Measurements from ENCODE around the gene H2AZ2. TPM values are rescaled to one million over a fixed set of nuclear protein-coding genes. Genes with fewer than 3 reads are reported as not detected.
"Not testable (repeated sequence)": the region's sequence is repeated elsewhere in the genome, so short reads cannot be mapped to it uniquely, and the experiment has no call there.

Gene H2AZ2
- total and polyA plus RNA-seq, 4 donors: 95.1 to 139 (median 115) TPM

DNA sequence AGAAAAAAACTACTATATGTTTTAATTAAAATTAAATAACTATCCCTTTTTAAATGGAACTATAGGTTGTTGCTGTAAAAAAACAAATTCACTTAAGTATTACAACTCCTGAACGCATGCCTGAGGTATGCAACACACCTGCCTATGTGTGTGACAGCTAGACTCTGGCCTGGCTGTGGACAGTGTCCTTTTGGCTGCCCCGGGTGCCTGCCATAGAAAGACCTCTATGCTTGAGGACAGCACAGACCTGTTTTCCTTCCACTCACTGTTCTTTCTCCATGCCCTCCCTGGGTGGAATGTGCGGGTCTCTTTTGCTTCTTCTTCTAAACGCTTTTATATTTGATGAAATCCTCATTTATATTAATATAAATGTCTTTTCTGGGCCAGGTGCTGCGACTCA is 57.9 kb downstream of the H2AZ2 start:
- DNase-seq (no peak), ATAC-seq (ENCODE audit: low FRiP score) (no peak)
- Histone ChIP-seq H3K27ac (ENCODE audit: low read depth in 1 of 2, low read length in 2 of 2) (no peak overlapping the region), H3K27me3 (ENCODE audit: control insufficient read depth in 1 of 2, insufficient read depth in 2 of 2, low read length in 1 of 2) (no peaks in the 10 kb centered on the region), H3K9me3 (ENCODE audit: control insufficient read depth, low read length) (no peaks in the 10 kb centered on the region), H3K4me3 (ENCODE audit: low read length in 2 of 2) (no peak overlapping the region), H3K36me3 (ENCODE audit: control insufficient read depth in 1 of 2, insufficient read depth in 2 of 2, low read length in 1 of 2) (no peaks in the 10 kb centered on the region), H3K4me1 (ENCODE audit: control insufficient read depth in 1 of 2, insufficient read depth in 2 of 2, low read length in 2 of 2) (no peaks in the 10 kb centered on the region)
- intact Hi-C loops (cut with DNase I): no loop called here
- WGBS, 2 donors: 88 to 89% methylated on average over 5 of the region's 5 CpGs

DNA sequence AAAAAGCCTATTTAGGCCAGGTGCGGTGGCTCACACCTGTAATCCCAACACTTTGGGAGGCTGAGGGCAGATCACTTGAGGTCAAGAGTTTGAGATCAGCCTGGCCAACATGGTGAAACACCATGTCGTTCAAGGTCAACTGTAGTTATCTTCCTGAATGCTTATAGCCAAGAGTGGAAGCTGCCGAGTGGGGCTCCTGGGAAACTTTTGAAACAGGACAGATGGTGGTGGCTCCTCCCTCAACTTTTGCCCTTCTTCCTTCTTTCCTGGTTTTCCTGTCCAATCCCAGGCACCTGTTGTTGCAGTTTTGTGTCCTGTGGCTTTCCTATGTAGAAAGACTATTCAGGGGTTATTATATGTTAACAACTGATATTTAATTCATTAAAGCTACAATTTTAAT is 60.1 kb downstream of the H2AZ2 start:
- Histone ChIP-seq H3K27ac (ENCODE audit: low read depth in 1 of 2, low read length in 2 of 2) (no peak overlapping the region), H3K4me3 (ENCODE audit: low read length in 2 of 2) (no peak overlapping the region), H3K9me3 (ENCODE audit: control insufficient read depth, low read length) (peaks cover 6% of the 10 kb centered on the region), H3K36me3 (ENCODE audit: control insufficient read depth in 1 of 2, insufficient read depth in 2 of 2, low read length in 1 of 2) (no peaks in the 10 kb centered on the region), H3K27me3 (ENCODE audit: control insufficient read depth in 1 of 2, insufficient read depth in 2 of 2, low read length in 1 of 2) (no peaks in the 10 kb centered on the region), H3K4me1 (ENCODE audit: control insufficient read depth in 1 of 2, insufficient read depth in 2 of 2, low read length in 2 of 2) (no peaks in the 10 kb centered on the region)
- DNase-seq (peak in 1 of 2 donors; percentile 24), ATAC-seq (ENCODE audit: low FRiP score) (no peak)
- intact Hi-C loops (cut with DNase I): no loop called here
- 86 to 87% methylated on average over 3 of the region's 3 CpGs for WGBS, 2 donors

DNA sequence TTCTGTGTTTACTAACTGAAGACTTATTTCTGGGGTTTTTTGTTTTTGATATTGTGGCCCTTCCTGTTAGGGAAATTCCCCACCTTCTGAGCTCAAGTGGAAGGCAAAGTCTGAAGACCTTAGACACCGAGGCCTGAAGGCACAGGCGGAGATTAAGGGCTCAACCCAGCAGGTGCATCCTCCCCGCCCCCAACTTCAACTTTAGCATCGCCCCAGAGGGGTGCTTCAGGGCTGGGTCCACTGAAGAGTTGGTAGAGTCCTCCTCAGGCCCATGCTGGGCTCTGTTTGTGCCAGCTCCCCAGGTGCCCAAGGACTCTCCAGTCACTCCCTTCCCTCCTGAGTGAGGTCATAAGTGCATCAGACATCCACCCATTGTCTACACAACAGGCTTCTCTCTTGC is 60.8 kb downstream of the H2AZ2 start:
- H3K4me1 ChIP-seq (ENCODE audit: control insufficient read depth in 1 of 2, insufficient read depth in 2 of 2, low read length in 2 of 2): no peaks in the 10 kb centered on the region
- ATAC-seq (ENCODE audit: low FRiP score) (no peak), DNase-seq (no peak)
- H3K27ac ChIP-seq (ENCODE audit: low read depth in 1 of 2, low read length in 2 of 2): no peak overlapping the region
- peaks cover 9% of the 10 kb centered on the region for H3K9me3 ChIP-seq (ENCODE audit: control insufficient read depth, low read length)
- H3K4me3 ChIP-seq (ENCODE audit: low read length in 2 of 2): no peak overlapping the region
- H3K27me3 ChIP-seq (ENCODE audit: control insufficient read depth in 1 of 2, insufficient read depth in 2 of 2, low read length in 1 of 2): no peaks in the 10 kb centered on the region
- 86 to 87% methylated on average over 4 of the region's 4 CpGs for WGBS, 2 donors
- intact Hi-C loops (cut with DNase I): no loop called here
- no peaks in the 10 kb centered on the region for H3K36me3 ChIP-seq (ENCODE audit: control insufficient read depth in 1 of 2, insufficient read depth in 2 of 2, low read length in 1 of 2)

DNA sequence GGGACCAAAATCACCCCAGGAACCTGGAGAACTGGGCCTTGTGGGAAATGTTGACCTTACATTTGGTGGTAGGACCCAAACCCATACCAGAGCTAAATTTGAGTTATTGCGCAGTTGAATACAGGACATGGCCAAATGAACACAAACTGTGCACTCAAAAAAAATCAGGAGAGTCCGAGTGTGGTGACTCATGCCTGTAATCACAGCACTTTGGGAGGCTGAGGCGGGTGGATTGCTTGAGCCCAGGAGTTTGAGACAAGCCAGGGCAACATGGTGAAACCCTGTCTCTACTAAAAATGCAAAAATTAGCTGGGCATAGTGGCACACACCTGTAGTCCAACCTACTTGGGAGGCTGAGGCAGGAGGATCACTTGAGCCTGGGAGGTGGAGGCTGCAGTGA is 62.7 kb downstream of the H2AZ2 start:
- ATAC-seq (ENCODE audit: low FRiP score); H3K4me1 ChIP-seq (ENCODE audit: control insufficient read depth in 1 of 2, insufficient read depth in 2 of 2, low read length in 2 of 2); H3K9me3 ChIP-seq (ENCODE audit: control insufficient read depth, low read length); H3K4me3 ChIP-seq (ENCODE audit: low read length in 2 of 2); DNase-seq; H3K36me3 ChIP-seq (ENCODE audit: control insufficient read depth in 1 of 2, insufficient read depth in 2 of 2, low read length in 1 of 2); intact Hi-C loops (cut with DNase I); H3K27ac ChIP-seq (ENCODE audit: low read depth in 1 of 2, low read length in 2 of 2); H3K27me3 ChIP-seq (ENCODE audit: control insufficient read depth in 1 of 2, insufficient read depth in 2 of 2, low read length in 1 of 2): not testable (repeated sequence)
- WGBS, 2 donors: 88 to 92% methylated on average over 3 of the region's 3 CpGs

DNA sequence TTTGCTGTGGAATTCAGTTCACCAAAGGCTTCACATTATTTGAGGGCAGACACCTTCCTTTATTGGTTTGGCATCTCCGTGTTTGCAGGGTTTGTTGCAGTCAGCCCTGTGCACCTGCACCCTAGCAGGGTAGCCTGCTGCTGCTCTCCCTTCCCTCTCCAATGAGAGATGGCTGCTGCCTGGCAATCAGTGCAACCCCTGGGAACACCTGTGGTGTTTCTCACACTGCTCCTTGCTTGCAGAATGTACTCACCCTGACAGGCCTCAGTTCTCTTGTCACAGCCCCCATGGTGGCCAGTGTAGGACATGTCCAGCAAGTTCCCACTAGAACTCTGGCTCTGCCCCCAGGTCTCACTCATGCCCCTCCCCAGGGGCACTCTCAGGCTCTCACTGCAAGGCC is 63.5 kb downstream of the H2AZ2 start:
- H3K27me3 ChIP-seq (ENCODE audit: control insufficient read depth in 1 of 2, insufficient read depth in 2 of 2, low read length in 1 of 2): no peaks in the 10 kb centered on the region
- 76 to 88% methylated on average over 1 of the region's 1 CpG for WGBS, 2 donors
- ATAC-seq (ENCODE audit: low FRiP score): no peak
- H3K27ac ChIP-seq (ENCODE audit: low read depth in 1 of 2, low read length in 2 of 2): no peak overlapping the region
- intact Hi-C loops (cut with DNase I): no loop called here
- no peaks in the 10 kb centered on the region for H3K4me1 ChIP-seq (ENCODE audit: control insufficient read depth in 1 of 2, insufficient read depth in 2 of 2, low read length in 2 of 2)
- peaks cover 9% of the 10 kb centered on the region for H3K9me3 ChIP-seq (ENCODE audit: control insufficient read depth, low read length)
- H3K36me3 ChIP-seq (ENCODE audit: control insufficient read depth in 1 of 2, insufficient read depth in 2 of 2, low read length in 1 of 2): no peaks in the 10 kb centered on the region
- DNase-seq: no peak
- no peak overlapping the region for H3K4me3 ChIP-seq (ENCODE audit: low read length in 2 of 2)

DNA sequence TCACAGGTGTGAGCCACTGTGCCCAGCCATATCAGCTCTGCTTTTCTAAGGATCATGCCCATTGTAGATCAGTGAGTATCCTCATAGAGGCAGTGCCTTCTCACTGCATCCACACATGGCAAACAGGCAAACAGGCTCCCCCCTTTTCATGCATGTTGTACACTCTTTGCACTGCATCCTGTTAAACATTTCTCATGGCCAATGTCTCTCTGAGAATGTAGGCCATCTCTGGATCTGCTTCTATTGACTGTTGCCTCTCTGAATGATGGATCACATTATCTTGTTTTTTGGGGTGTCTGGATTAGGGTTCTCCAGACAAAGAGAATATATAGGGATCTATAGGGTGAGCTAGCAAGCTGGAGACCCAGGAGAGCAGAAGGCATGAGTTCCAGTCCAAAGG is 64.5 kb downstream of the H2AZ2 start:
- H3K27me3 ChIP-seq (ENCODE audit: control insufficient read depth in 1 of 2, insufficient read depth in 2 of 2, low read length in 1 of 2): no peaks in the 10 kb centered on the region
- H3K9me3 ChIP-seq (ENCODE audit: control insufficient read depth, low read length): peaks cover 9% of the 10 kb centered on the region
- no peaks in the 10 kb centered on the region for H3K36me3 ChIP-seq (ENCODE audit: control insufficient read depth in 1 of 2, insufficient read depth in 2 of 2, low read length in 1 of 2)
- no peak overlapping the region for H3K27ac ChIP-seq (ENCODE audit: low read depth in 1 of 2, low read length in 2 of 2)
- intact Hi-C loops (cut with DNase I): no loop called here
- H3K4me1 ChIP-seq (ENCODE audit: control insufficient read depth in 1 of 2, insufficient read depth in 2 of 2, low read length in 2 of 2): no peaks in the 10 kb centered on the region
- no peak for ATAC-seq (ENCODE audit: low FRiP score)
- H3K4me3 ChIP-seq (ENCODE audit: low read length in 2 of 2): no peak overlapping the region
- DNase-seq: no peak

DNA sequence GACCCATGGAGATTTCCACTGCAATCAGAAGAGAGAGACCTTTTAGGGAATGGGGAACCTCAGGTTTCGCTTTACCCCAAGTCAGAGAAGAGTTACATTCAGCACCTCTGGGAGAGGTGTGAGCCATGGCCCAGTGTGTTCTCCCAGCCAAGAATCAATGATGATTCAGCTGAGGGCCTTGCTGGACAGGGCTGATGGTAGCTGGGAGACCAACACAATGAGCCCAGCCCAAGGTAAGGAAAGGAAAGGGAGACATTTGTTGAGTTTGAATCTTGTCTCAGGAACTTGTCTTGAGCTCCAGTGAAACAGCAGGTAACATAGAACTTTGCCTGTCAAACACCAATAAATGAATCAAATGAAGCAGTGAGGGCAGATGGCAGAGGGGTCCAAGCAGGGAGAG is 65.4 kb downstream of the H2AZ2 start:
- 94 to 100% methylated on average over 1 of the region's 1 CpG for WGBS, 2 donors
- peaks cover 9% of the 10 kb centered on the region for H3K9me3 ChIP-seq (ENCODE audit: control insufficient read depth, low read length)
- no peaks in the 10 kb centered on the region for H3K36me3 ChIP-seq (ENCODE audit: control insufficient read depth in 1 of 2, insufficient read depth in 2 of 2, low read length in 1 of 2)
- no peak overlapping the region for H3K4me3 ChIP-seq (ENCODE audit: low read length in 2 of 2)
- H3K27me3 ChIP-seq (ENCODE audit: control insufficient read depth in 1 of 2, insufficient read depth in 2 of 2, low read length in 1 of 2): no peaks in the 10 kb centered on the region
- intact Hi-C loops (cut with DNase I): no loop called here
- H3K4me1 ChIP-seq (ENCODE audit: control insufficient read depth in 1 of 2, insufficient read depth in 2 of 2, low read length in 2 of 2): no peaks in the 10 kb centered on the region
- no peak overlapping the region for H3K27ac ChIP-seq (ENCODE audit: low read depth in 1 of 2, low read length in 2 of 2)
- ATAC-seq (ENCODE audit: low FRiP score) (no peak), DNase-seq (no peak)

Other genes starting within 250 kb of the H2AZ2 start
- 10 to 100 TPM; 84.7 to 95.3 TPM for gene OGDH, start 241.5 kb downstream of the H2AZ2 start, total RNA-seq
- gene OGDH, start 241.5 kb downstream of the H2AZ2 start, polyA plus RNA-seq: 10 to 100 TPM; 27.0 to 28.4 TPM
- 10 to 100 TPM; 64.5 to 96.6 TPM for gene ZMIZ2, start 99.2 kb downstream of the H2AZ2 start, total RNA-seq
- gene ZMIZ2, start 99.2 kb downstream of the H2AZ2 start, polyA plus RNA-seq: 10 to 100 TPM; 11.6 to 69.9 TPM
- gene PPIA, start 51.4 kb downstream of the H2AZ2 start, total RNA-seq: 100 to 1,000 TPM; 729 to 835 TPM
- gene PPIA, start 51.4 kb downstream of the H2AZ2 start, polyA plus RNA-seq: 1,000 to 10,000 TPM; 1,703 to 2,385 TPM
- 10 to 100 TPM; 26.4 to 33.9 TPM for gene PURB, start 37.4 kb upstream of the H2AZ2 start, total RNA-seq
- gene PURB, start 37.4 kb upstream of the H2AZ2 start, polyA plus RNA-seq: 1 to 10 TPM; 7.9 to 8.8 TPM
- 10 to 100 TPM in 1 of 2 donors, 1 to 10 TPM in 1; 7.2 to 21.3 TPM for gene MYO1G, start 130.9 kb upstream of the H2AZ2 start, total RNA-seq
- gene MYO1G, start 130.9 kb upstream of the H2AZ2 start, polyA plus RNA-seq: 1 to 10 TPM; 1.4 to 3.5 TPM
- gene CCM2, start 152.1 kb upstream of the H2AZ2 start, total RNA-seq: 10 to 100 TPM; 38.6 to 49.1 TPM
- 10 to 100 TPM; 32.7 to 41.5 TPM for gene CCM2, start 152.1 kb upstream of the H2AZ2 start, polyA plus RNA-seq
- 10 to 100 TPM; 10.0 to 15.7 TPM for gene NACAD, start 240.9 kb upstream of the H2AZ2 start, total RNA-seq
- gene NACAD, start 240.9 kb upstream of the H2AZ2 start, polyA plus RNA-seq: 10 to 100 TPM in 1 of 2 donors, 1 to 10 TPM in 1; 1.3 to 15.4 TPM

Data from aorta (tissue), 5 donors.